ENCODE results near the gene KISS1.

DNA sequence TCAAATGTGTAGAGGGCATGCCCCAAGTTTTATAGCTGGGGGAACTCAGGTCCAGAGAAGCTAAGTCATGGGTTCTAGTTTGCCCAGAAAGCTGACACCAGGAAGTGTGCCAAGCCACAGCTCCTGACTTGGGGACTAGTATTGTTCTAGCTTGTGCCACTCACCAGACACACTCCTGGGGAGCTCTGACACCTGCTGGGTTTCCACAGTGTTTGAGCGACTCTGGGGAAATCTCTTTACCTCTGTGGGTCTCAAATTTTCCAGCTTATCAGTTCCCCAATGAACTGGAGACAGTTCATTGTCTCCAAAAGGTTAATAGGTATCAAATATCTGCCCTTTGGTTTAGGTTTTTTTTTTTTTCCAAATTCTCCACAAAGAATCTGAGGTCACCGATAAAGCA, 4.2 kb downstream of the KISS1 start:
- TF ChIP-seq, protein P1, sequence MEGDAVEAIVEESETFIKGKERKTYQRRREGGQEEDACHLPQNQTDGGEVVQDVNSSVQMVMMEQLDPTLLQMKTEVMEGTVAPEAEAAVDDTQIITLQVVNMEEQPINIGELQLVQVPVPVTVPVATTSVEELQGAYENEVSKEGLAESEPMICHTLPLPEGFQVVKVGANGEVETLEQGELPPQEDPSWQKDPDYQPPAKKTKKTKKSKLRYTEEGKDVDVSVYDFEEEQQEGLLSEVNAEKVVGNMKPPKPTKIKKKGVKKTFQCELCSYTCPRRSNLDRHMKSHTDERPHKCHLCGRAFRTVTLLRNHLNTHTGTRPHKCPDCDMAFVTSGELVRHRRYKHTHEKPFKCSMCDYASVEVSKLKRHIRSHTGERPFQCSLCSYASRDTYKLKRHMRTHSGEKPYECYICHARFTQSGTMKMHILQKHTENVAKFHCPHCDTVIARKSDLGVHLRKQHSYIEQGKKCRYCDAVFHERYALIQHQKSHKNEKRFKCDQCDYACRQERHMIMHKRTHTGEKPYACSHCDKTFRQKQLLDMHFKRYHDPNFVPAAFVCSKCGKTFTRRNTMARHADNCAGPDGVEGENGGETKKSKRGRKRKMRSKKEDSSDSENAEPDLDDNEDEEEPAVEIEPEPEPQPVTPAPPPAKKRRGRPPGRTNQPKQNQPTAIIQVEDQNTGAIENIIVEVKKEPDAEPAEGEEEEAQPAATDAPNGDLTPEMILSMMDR (IDR thresholded peaks at IDR 0.05), result no peak
- TF ChIP-seq POLR2AphosphoS5 (IDR thresholded peaks at IDR 0.05) (no peak), EP300 (IDR thresholded peaks at IDR 0.05) (no peak), POLR2A (IDR thresholded peaks at IDR 0.05) (no peak)

Measured in stomach (tissue), 4 donors.